OCI-LY1 (cell line): ENCODE data around the gene CHST15.

Experiments
- EZH2 ChIP-seq: fragments of 200-600 bp; sonication (generic), shearing (Covaris generic); IDR thresholded peaks from 2 replicates; pipeline ENCODE4 v1.8.0; 2017; ENCODE audit warnings: borderline replicate concordance, mixed run types, mild to moderate bottlenecking, antibody characterized with exemption, low read length, moderate library complexity, mixed read lengths
- TF ChIP-seq, protein P1 (sequence below): fragments of 200-600 bp; sonication (generic), shearing (Covaris generic); IDR thresholded peaks from 2 replicates; pipeline ENCODE4 v1.5.1; 2017; ENCODE audit warnings: mild to moderate bottlenecking, antibody characterized with exemption, low read length, moderate library complexity, mixed read lengths

GRCh38 chr10:124112891-124113580, 19.6 kb upstream of the CHST15 start:
- no peak for TF ChIP-seq EZH2
- TF ChIP-seq, protein P1, sequence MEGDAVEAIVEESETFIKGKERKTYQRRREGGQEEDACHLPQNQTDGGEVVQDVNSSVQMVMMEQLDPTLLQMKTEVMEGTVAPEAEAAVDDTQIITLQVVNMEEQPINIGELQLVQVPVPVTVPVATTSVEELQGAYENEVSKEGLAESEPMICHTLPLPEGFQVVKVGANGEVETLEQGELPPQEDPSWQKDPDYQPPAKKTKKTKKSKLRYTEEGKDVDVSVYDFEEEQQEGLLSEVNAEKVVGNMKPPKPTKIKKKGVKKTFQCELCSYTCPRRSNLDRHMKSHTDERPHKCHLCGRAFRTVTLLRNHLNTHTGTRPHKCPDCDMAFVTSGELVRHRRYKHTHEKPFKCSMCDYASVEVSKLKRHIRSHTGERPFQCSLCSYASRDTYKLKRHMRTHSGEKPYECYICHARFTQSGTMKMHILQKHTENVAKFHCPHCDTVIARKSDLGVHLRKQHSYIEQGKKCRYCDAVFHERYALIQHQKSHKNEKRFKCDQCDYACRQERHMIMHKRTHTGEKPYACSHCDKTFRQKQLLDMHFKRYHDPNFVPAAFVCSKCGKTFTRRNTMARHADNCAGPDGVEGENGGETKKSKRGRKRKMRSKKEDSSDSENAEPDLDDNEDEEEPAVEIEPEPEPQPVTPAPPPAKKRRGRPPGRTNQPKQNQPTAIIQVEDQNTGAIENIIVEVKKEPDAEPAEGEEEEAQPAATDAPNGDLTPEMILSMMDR, result no peak
